ENCODE results near the gene CHST11.

Gene CHST11

DNA sequence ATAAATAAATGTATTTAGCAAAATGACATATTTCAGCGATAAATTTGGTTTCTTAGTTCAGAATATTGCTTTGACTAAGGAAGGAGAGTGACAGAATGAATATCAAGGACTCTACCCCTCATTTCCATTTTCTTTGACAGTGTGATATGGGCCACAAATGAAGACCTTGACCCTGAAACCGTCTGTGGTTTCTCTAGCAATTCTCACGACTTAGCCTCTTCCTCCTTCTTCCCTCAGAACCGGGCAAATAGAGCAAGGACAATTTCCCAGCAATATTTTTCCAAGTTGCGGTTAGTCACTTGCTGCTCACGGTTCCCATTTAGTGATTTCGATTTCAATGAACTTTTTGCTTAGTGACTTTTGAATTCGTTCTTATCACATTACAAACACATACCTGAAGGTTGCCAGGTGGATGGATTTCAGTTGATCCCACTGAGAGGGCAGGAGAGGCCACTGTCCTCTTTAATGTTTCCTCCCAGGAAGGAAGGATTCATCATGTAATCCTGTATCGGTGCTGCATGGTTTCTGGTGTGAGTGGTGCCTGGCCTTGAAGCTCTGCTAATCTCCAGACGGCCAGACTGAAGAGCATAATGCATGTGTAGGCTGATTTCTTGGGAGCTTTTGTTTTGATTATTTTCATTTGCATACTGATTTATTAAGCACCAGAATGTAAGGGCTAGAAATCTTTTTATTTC lies 77.6 kb downstream of the CHST11 start:
- no peak overlapping the region for H3K27ac ChIP-seq (ENCODE audit: low read depth, low read length)
- TF ChIP-seq EZH2phosphoT487 (conservative IDR thresholded peaks at IDR 0.05; ENCODE audit: low read length), result no peak
- TF ChIP-seq, protein P1, sequence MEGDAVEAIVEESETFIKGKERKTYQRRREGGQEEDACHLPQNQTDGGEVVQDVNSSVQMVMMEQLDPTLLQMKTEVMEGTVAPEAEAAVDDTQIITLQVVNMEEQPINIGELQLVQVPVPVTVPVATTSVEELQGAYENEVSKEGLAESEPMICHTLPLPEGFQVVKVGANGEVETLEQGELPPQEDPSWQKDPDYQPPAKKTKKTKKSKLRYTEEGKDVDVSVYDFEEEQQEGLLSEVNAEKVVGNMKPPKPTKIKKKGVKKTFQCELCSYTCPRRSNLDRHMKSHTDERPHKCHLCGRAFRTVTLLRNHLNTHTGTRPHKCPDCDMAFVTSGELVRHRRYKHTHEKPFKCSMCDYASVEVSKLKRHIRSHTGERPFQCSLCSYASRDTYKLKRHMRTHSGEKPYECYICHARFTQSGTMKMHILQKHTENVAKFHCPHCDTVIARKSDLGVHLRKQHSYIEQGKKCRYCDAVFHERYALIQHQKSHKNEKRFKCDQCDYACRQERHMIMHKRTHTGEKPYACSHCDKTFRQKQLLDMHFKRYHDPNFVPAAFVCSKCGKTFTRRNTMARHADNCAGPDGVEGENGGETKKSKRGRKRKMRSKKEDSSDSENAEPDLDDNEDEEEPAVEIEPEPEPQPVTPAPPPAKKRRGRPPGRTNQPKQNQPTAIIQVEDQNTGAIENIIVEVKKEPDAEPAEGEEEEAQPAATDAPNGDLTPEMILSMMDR (IDR thresholded peaks at IDR 0.05; ENCODE audit: insufficient read depth, low read length, poor library complexity, severe bottlenecking), result no peak
- no peaks in the 10 kb centered on the region for H3K79me2 ChIP-seq (ENCODE audit: insufficient read depth, low read length)
- no peak overlapping the region for H3K4me3 ChIP-seq (ENCODE audit: insufficient read depth, low read length, poor library complexity, severe bottlenecking)
- H3K36me3 ChIP-seq (ENCODE audit: low read length), result no peaks in the 10 kb centered on the region
- no peak overlapping the region for H3K4me2 ChIP-seq (ENCODE audit: low read depth, low read length, poor library complexity, severe bottlenecking)
- no peaks in the 10 kb centered on the region for H3F3A ChIP-seq (ENCODE audit: insufficient read depth)
- H3K27me3 ChIP-seq (ENCODE audit: low read length), result no peaks in the 10 kb centered on the region
- no peaks in the 10 kb centered on the region for H4K20me1 ChIP-seq (ENCODE audit: low read depth, low read length)
- H3K9me3 ChIP-seq (ENCODE audit: insufficient read depth, low read length), result no peaks in the 10 kb centered on the region
- H3K9ac ChIP-seq (ENCODE audit: low read length), result no peak overlapping the region
- no peaks in the 10 kb centered on the region for H3K9me2 ChIP-seq (replicated peaks; ENCODE audit: insufficient read depth, low read length)
- H2AFZ ChIP-seq (ENCODE audit: low read depth, low read length, severe bottlenecking), result no peak overlapping the region

DNA sequence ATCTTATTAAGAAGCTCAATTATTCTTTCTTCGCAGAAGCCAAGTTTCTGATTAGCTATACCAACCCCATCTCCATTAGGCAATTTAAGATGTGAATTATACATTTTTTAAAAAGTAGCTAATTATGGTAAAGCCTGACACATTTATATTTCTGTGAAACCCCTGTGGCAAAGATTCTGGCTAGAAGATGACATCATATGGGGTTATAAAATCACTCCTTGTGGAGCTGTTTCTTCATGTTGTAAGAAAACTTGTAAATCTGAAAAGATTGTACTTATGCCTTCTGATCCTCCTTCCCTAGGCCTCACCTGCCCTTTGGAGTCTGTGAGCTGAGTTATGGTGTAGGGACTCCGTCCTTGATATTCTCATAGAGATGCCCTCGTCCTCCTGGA lies 78.1 kb downstream of the CHST11 start:
- Histone ChIP-seq H3F3A (ENCODE audit: insufficient read depth) (no peaks in the 10 kb centered on the region), H3K36me3 (ENCODE audit: low read length) (no peaks in the 10 kb centered on the region), H3K79me2 (ENCODE audit: insufficient read depth, low read length) (no peaks in the 10 kb centered on the region), H3K4me3 (ENCODE audit: insufficient read depth, low read length, poor library complexity, severe bottlenecking) (no peak overlapping the region), H3K9me2 (replicated peaks; ENCODE audit: insufficient read depth, low read length) (no peaks in the 10 kb centered on the region), H4K20me1 (ENCODE audit: low read depth, low read length) (no peaks in the 10 kb centered on the region), H2AFZ (ENCODE audit: low read depth, low read length, severe bottlenecking) (no peak overlapping the region), H3K4me2 (ENCODE audit: low read depth, low read length, poor library complexity, severe bottlenecking) (no peak overlapping the region), H3K9me3 (ENCODE audit: insufficient read depth, low read length) (no peaks in the 10 kb centered on the region), H3K27ac (ENCODE audit: low read depth, low read length) (no peak overlapping the region), H3K9ac (ENCODE audit: low read length) (no peak overlapping the region), H3K27me3 (ENCODE audit: low read length) (no peaks in the 10 kb centered on the region)
- TF ChIP-seq, protein P1 (IDR thresholded peaks at IDR 0.05; ENCODE audit: insufficient read depth, low read length, poor library complexity, severe bottlenecking), result no peak
- TF ChIP-seq EZH2phosphoT487 (conservative IDR thresholded peaks at IDR 0.05; ENCODE audit: low read length), result no peak

DNA sequence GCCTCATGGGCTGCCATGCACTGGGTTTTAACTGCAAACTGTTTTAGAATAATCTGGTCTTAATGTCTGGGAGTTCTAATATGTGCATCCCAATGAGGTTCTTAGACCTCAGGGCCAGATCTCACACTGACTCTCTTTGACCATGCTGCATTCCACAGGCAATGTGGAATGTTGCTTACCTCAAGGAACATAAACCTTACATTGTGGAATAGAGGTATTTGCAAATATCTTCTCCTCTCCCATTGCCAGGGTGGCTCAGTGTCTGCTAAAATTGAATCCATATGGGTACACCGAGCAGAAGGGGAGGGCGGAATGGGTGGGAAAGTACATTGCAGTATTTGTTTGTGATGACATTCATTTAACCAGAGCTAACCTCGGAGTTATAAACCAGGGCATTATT lies 78.6 kb downstream of the CHST11 start:
- no peak overlapping the region for H2AFZ ChIP-seq (ENCODE audit: low read depth, low read length, severe bottlenecking)
- no peak for TF ChIP-seq EZH2phosphoT487 (conservative IDR thresholded peaks at IDR 0.05; ENCODE audit: low read length)
- TF ChIP-seq, protein P1 (IDR thresholded peaks at IDR 0.05; ENCODE audit: insufficient read depth, low read length, poor library complexity, severe bottlenecking), result no peak
- H3K27me3 ChIP-seq (ENCODE audit: low read length), result no peaks in the 10 kb centered on the region
- H3K4me3 ChIP-seq (ENCODE audit: insufficient read depth, low read length, poor library complexity, severe bottlenecking), result no peak overlapping the region
- H3K27ac ChIP-seq (ENCODE audit: low read depth, low read length), result no peak overlapping the region
- H3K36me3 ChIP-seq (ENCODE audit: low read length), result no peaks in the 10 kb centered on the region
- no peaks in the 10 kb centered on the region for H3K79me2 ChIP-seq (ENCODE audit: insufficient read depth, low read length)
- H3K9me3 ChIP-seq (ENCODE audit: insufficient read depth, low read length), result no peaks in the 10 kb centered on the region
- no peaks in the 10 kb centered on the region for H3F3A ChIP-seq (ENCODE audit: insufficient read depth)
- H3K4me2 ChIP-seq (ENCODE audit: low read depth, low read length, poor library complexity, severe bottlenecking), result no peak overlapping the region
- no peaks in the 10 kb centered on the region for H4K20me1 ChIP-seq (ENCODE audit: low read depth, low read length)
- H3K9me2 ChIP-seq (replicated peaks; ENCODE audit: insufficient read depth, low read length), result no peaks in the 10 kb centered on the region
- no peak overlapping the region for H3K9ac ChIP-seq (ENCODE audit: low read length)
